ENCODE measurements around the gene NGLY1.

Gene NGLY1

GRCh38 chr3:25677121-25677520 is 106.1 kb downstream of the NGLY1 start:
- TF ChIP-seq POLR2A (IDR thresholded peaks at IDR 0.05; ENCODE audit: low read depth, low read length) (no peak), PAX5 (IDR thresholded peaks at IDR 0.05; ENCODE audit: insufficient read depth, low read length, severe bottlenecking) (no peak), TAF1 (IDR thresholded peaks at IDR 0.05; ENCODE audit: low read depth, low read length) (no peak), SPI1 (IDR thresholded peaks at IDR 0.05; ENCODE audit: low read depth, low read length) (no peak), POLR2AphosphoS5 (IDR thresholded peaks at IDR 0.05; ENCODE audit: low read depth, low read length) (no peak), POU2F2 (IDR thresholded peaks at IDR 0.05; ENCODE audit: low read depth, low read length) (no peak)
- FAIRE-seq (no peak), DNase-seq (ENCODE audit: insufficient read length, low spot score) (no peak)

GRCh38 chr3:25674670-25675069 is 108.6 kb downstream of the NGLY1 start:
- TF ChIP-seq POLR2A (IDR thresholded peaks at IDR 0.05; ENCODE audit: low read depth, low read length) = no peak
- FAIRE-seq (no peak), DNase-seq (ENCODE audit: insufficient read length, low spot score) (no peak)

- DNase-seq (ENCODE audit: insufficient read length, low spot score) (no peak), FAIRE-seq (no peak)
- no peak for TF ChIP-seq PAX5 (IDR thresholded peaks at IDR 0.05; ENCODE audit: insufficient read depth, low read length, severe bottlenecking)
- TF ChIP-seq TAF1 (IDR thresholded peaks at IDR 0.05; ENCODE audit: low read depth, low read length) = no peak
- no peak for TF ChIP-seq POLR2AphosphoS5 (IDR thresholded peaks at IDR 0.05; ENCODE audit: low read depth, low read length)
- TF ChIP-seq POLR2A (IDR thresholded peaks at IDR 0.05; ENCODE audit: low read depth, low read length) = no peak
- no peak for TF ChIP-seq SPI1 (IDR thresholded peaks at IDR 0.05; ENCODE audit: low read depth, low read length)
- TF ChIP-seq POU2F2 (IDR thresholded peaks at IDR 0.05; ENCODE audit: low read depth, low read length) = no peak
Observed at GRCh38 chr3:25673738-25674298, 109.4 kb downstream of the NGLY1 start.

All from GM12891 (cell line).